Mucosa of descending colon (tissue), 3 donors: ENCODE data around the gene RO60. TPM values are rescaled to one million over a fixed set of nuclear protein-coding genes. Genes with fewer than 3 reads are reported as not detected.
"Not testable (repeated sequence)": the region's sequence is repeated elsewhere in the genome, so short reads cannot be mapped to it uniquely, and the experiment has no call there.

Experiments used
- ATAC-seq: fragments of 200-7000 bp; cut with Tn5 transposase; one replicate; pipeline ENCODE4 v1.9.1; 2020; ENCODE audit warnings: mild to moderate bottlenecking, moderate library complexity
- DNase-seq, 3 donors: peaks; one replicate each; pipeline ENCODE4 v3.0.0-alpha.2; 2020
- H3K36me3 ChIP-seq: fragments of 200-600 bp; one replicate; pipeline ENCODE4 v1.8.0; 2021; ENCODE audit warnings: low read depth, mild to moderate bottlenecking
- H3K4me1 ChIP-seq: fragments of 200-600 bp; one replicate; pipeline ENCODE4 v1.8.0; 2021; ENCODE audit warnings: low read depth, mild to moderate bottlenecking
- H3K4me3 ChIP-seq: fragments of 200-600 bp; one replicate; pipeline ENCODE4 v1.8.0; 2021; ENCODE audit warnings: mild to moderate bottlenecking
- H3K9me3 ChIP-seq: fragments of 200-600 bp; one replicate; pipeline ENCODE4 v1.8.0; 2021; ENCODE audit warnings: mild to moderate bottlenecking
- CTCF ChIP-seq: fragments of 200-600 bp; IDR thresholded peaks from one replicate; pipeline ENCODE4 v1.8.0; 2022; ENCODE audit warnings: antibody characterized with exemption, mild to moderate bottlenecking
- intact Hi-C, 2 donors: fragments of 100-400 bp; cut with DNase I in 1 of 2; cut with micrococcal nuclease in 1 of 2; formaldehyde crosslinking; loops; one replicate each; pipeline versions ENCODE4 v1.11.0 to v1.11.1; 2022; cut with DNase I, micrococcal nuclease
- total RNA-seq, 3 donors: library from RNA; stranded (reverse); fragmentation: NEBNext Ultra II Directional in 2 of 3; extraction: Animal tissue kit (Norgen Biotek cat#: 25700) in 2 of 3; gene quantifications; one replicate each; pipeline versions ENCODE4 v1.2.1 to v1.2.4, GENCODE V29; 2021 to 2023
- donor health status: DM: no; HTN: no; CAD: no; lungs with moderate emphysema.
- donor health status: DM: no; HTN: no; CAD: no.
- donor health status: DM: no; HTN: yes; CAD: no.

Gene RO60
- total RNA-seq, 3 donors from 2014 or later, result 34.1 to 90.8 (median 43.6) TPM

- intact Hi-C loops, result loop anchor here in 1 of 2 donors (10.0 kb wide), 1 partner anchor 229 kb away; the partner anchor contains the start of gene RGS2
- DNase-seq (no peak), ATAC-seq (no peak)
- TF ChIP-seq CTCF, result no peak
- H3K36me3 ChIP-seq, result no peaks in the 10 kb centered on the region
- no peaks in the 10 kb centered on the region for H3K4me1 ChIP-seq
- no peak overlapping the region for H3K4me3 ChIP-seq
- H3K9me3 ChIP-seq, result no peaks in the 10 kb centered on the region
Measured at GRCh38 chr1:193033610-193034009, 25.8 kb upstream of the RO60 start.

- intact Hi-C loops, result loop anchor here in 1 of 2 donors (10.0 kb wide), 1 partner anchor 232 kb away; the partner anchor contains the start of gene RGS2
- no peak for TF ChIP-seq CTCF
Measured at GRCh38 chr1:193036337-193037047, 22.9 kb upstream of the RO60 start.

GRCh38 chr1:193040011-193040410, 19.4 kb upstream of the RO60 start:
- ATAC-seq, result no peak
- intact Hi-C loops, result no loop called here
- TF ChIP-seq CTCF, result no peak
- DNase-seq, result no peak
- Histone ChIP-seq H3K9me3 (no peaks in the 10 kb centered on the region), H3K36me3 (no peaks in the 10 kb centered on the region), H3K4me1 (no peaks in the 10 kb centered on the region), H3K4me3 (no peak overlapping the region)

More at GRCh38 chr1:193036337-193037047, 22.9 kb upstream of the RO60 start:
- Histone ChIP-seq H3K9me3 (no peaks in the 10 kb centered on the region), H3K4me3 (no peak overlapping the region), H3K36me3 (no peaks in the 10 kb centered on the region), H3K4me1 (no peaks in the 10 kb centered on the region)
- DNase-seq (no peak), ATAC-seq (peak; percentile 72)

GRCh38 chr1:193042766-193043691, 16.4 kb upstream of the RO60 start:
- Histone ChIP-seq H3K9me3 (no peaks in the 10 kb centered on the region), H3K36me3 (no peaks in the 10 kb centered on the region), H3K4me3 (no peak overlapping the region), H3K4me1 (no peaks in the 10 kb centered on the region)
- intact Hi-C loops, result no loop called here
- no peak for TF ChIP-seq CTCF
- no peak for DNase-seq
- peak; percentile 45 for ATAC-seq

GRCh38 chr1:193048913-193049312, 10.5 kb upstream of the RO60 start:
- H3K36me3 ChIP-seq, H3K4me1 ChIP-seq, H3K9me3 ChIP-seq, DNase-seq, H3K4me3 ChIP-seq, intact Hi-C loops, ATAC-seq: not testable (repeated sequence)
